Bladder microvascular endothelial cell (primary cell): ENCODE data around the gene ADCY9. TPM values are rescaled to one million over a fixed set of nuclear protein-coding genes. Genes with fewer than 3 reads are reported as not detected.

Source experiments
- total RNA-seq: library from RNA; depleted of rRNA; stranded (reverse); fragments of >200 nt; gene quantifications from 2 replicates; pipeline ENCODE4 v1.2.3, GENCODE V29; 2014

The ADCY9 gene
- total RNA-seq = 13.0 and 22.3 TPM in 2 replicates

DNA sequence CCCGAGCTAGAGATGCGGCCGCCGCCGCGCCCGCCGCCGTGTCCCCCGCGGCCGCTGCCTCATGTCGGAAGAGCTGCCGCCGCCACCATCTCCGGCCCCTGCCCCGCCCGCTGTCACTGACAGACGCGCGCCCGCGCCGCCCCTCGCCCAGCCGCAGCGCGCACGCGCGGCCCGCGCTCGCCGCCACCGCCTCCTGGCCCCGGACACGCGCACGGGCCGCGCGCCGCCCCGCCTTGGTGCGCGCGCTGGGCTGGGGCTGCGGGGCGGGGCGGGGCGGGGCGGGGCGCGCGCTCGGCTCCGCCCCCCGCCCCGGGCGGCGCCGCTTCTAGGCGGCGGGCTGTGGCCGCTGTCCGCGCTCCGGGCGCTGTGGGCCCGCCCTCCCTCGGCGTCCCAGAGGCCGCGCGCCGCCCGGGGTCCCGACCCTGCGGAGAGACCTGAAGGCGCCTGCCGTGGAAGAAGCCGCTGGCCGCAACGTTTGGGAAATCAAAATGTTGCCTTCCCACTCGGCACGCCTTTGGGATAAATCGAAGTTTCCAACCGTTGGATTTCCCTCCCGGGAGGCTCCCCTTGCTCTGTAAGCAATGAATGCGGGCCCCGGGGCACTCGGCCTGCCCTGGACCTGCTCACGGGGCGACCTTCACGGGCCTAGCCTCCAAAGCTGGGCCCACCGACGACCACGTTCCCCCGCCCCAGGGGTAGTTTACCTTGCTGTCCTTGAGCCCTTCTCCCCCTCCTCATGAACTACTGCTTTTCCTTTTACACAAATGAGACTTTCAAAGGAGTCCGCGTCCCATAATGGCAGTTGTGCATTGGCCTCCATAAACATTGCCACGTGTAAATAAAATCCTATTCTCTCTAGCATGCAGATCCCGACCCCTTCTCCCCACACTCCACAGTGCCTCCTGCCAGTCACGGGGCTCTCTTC, at the start of gene ADCY9:
TSS of gene ADCY9 (minus strand) at position 118 of the 925 bp plus-strand sequence. CDS start 1,000 bp downstream, outside the sequence.

Other genes with a start within 250 kb of the ADCY9 start
- 14.4 and 30.8 TPM in 2 replicates for gene CREBBP, start 235.7 kb downstream of the ADCY9 start, total RNA-seq
- gene SRL, start 125.6 kb upstream of the ADCY9 start, total RNA-seq = under 0.01 and 0.06 TPM in 2 replicates
- 3.7 and 5.4 TPM in 2 replicates for gene TFAP4, start 156.6 kb upstream of the ADCY9 start, total RNA-seq
- 0.94 and 0.97 TPM in 2 replicates for gene GLIS2, start 199.6 kb upstream of the ADCY9 start, total RNA-seq
- 13.8 and 18.5 TPM in 2 replicates for gene PAM16, start 234.9 kb upstream of the ADCY9 start, total RNA-seq